GM12891 (cell line): ENCODE measurements around the gene FBXL13.

ENCODE experiments used
- DNase-seq: peaks from one replicate; pipeline ENCODE4 v3.0.0; 2011; ENCODE audit warnings: low spot score; ENCODE audit not compliant: insufficient read length
- FAIRE-seq: peaks from 2 replicates; lab custom pipeline; 2011; peaks lifted over from hg19 to GRCh38; lab: Jason Lieb, UNC
- PAX5 ChIP-seq: IDR thresholded peaks from 2 replicates; pipeline ENCODE4 v1.6.1; 2011; ENCODE audit warnings: low read length, moderate library complexity, mild to moderate bottlenecking; ENCODE audit not compliant: insufficient read depth, severe bottlenecking
- POLR2A ChIP-seq: IDR thresholded peaks from 2 replicates; pipeline ENCODE4 v1.6.1; 2011; ENCODE audit warnings: low read depth, low read length, control low read depth
- POLR2AphosphoS5 ChIP-seq: IDR thresholded peaks from 2 replicates; pipeline ENCODE4 v1.6.1; 2011; ENCODE audit warnings: low read depth, low read length, control low read depth
- POU2F2 ChIP-seq: IDR thresholded peaks from 2 replicates; pipeline ENCODE4 v1.6.1; 2011; ENCODE audit warnings: low read depth, mild to moderate bottlenecking, control low read depth, low read length, moderate library complexity
- SPI1 ChIP-seq: IDR thresholded peaks from 2 replicates; pipeline ENCODE4 v1.6.1; 2011; ENCODE audit warnings: low read depth, low read length, control low read depth
- TAF1 ChIP-seq: IDR thresholded peaks from 2 replicates; pipeline ENCODE4 v1.6.1; 2011; ENCODE audit warnings: low read depth, low read length, control low read depth

FBXL13 gene

GRCh38 chr7:102890292-102890970 is 184.2 kb downstream of the FBXL13 start:
- TF ChIP-seq TAF1 (no peak), PAX5 (no peak), SPI1 (no peak)
- FAIRE-seq, result no peak
- no peak for DNase-seq

- TF ChIP-seq TAF1, result no peak
- no peak for TF ChIP-seq POU2F2
- DNase-seq (no peak), FAIRE-seq (no peak)
Measured at GRCh38 chr7:102889851-102890250, 184.7 kb downstream of the FBXL13 start.

GRCh38 chr7:102888561-102889233 is 185.9 kb downstream of the FBXL13 start:
- TF ChIP-seq SPI1, result no peak
- TF ChIP-seq POLR2AphosphoS5, result no peak
- TF ChIP-seq TAF1, result no peak
- TF ChIP-seq POLR2A, result no peak
- no peak for TF ChIP-seq PAX5
- no peak for TF ChIP-seq POU2F2
- DNase-seq (no peak), FAIRE-seq (no peak)

GRCh38 chr7:102883098-102883860 is 191.3 kb downstream of the FBXL13 start:
- no peak for DNase-seq
- no peak for TF ChIP-seq POLR2AphosphoS5
- TF ChIP-seq PAX5, result no peak
- TF ChIP-seq TAF1, result no peak
- no peak for TF ChIP-seq POU2F2
- FAIRE-seq, result no peak

- FAIRE-seq, result no peak
Measured at GRCh38 chr7:102875700-102876295, 198.8 kb downstream of the FBXL13 start.

GRCh38 chr7:102874966-102875365 is 199.6 kb downstream of the FBXL13 start:
- no peak for TF ChIP-seq POU2F2
- no peak for TF ChIP-seq SPI1
- no peak for TF ChIP-seq PAX5
- no peak for TF ChIP-seq POLR2AphosphoS5
- no peak for TF ChIP-seq TAF1
- no peak for TF ChIP-seq POLR2A
- FAIRE-seq (no peak), DNase-seq (no peak)

More at GRCh38 chr7:102875700-102876295, 198.8 kb downstream of the FBXL13 start:
- TF ChIP-seq TAF1 (no peak), POLR2A (no peak), POLR2AphosphoS5 (no peak), POU2F2 (no peak), SPI1 (no peak), PAX5 (no peak)
- DNase-seq, result no peak

- DNase-seq (peak; percentile 25), FAIRE-seq (peak; percentile 81)
- TF ChIP-seq POLR2A, result no peak
- no peak for TF ChIP-seq POU2F2
- TF ChIP-seq TAF1, result no peak
- TF ChIP-seq POLR2AphosphoS5, result no peak
- TF ChIP-seq SPI1, result no peak
- TF ChIP-seq PAX5, result no peak
Measured at GRCh38 chr7:102874166-102874829, 200.3 kb downstream of the FBXL13 start.

- no peak for FAIRE-seq
- TF ChIP-seq TAF1 (no peak), POLR2A (no peak), PAX5 (no peak), POLR2AphosphoS5 (no peak), SPI1 (no peak), POU2F2 (no peak)
- DNase-seq, result no peak
Measured at GRCh38 chr7:102873470-102874165, 201.0 kb downstream of the FBXL13 start.

GRCh38 chr7:102872460-102872859 is 202.1 kb downstream of the FBXL13 start:
- DNase-seq, result no peak
- FAIRE-seq, result no peak
- no peak for TF ChIP-seq PAX5
- no peak for TF ChIP-seq POU2F2
